Adrenal gland (tissue), 19 donors: ENCODE results near the gene OR6T1. TPM values are rescaled to one million over a fixed set of nuclear protein-coding genes. Genes with fewer than 3 reads are reported as not detected.

Source experiments
- DNase-seq, 7 donors: peaks; one replicate each; pipeline ENCODE4 v3.0.0-alpha.2; 2019 to 2020
- H3K27ac ChIP-seq, 5 donors: fragments of 200-600 bp; sonication (generic) in 4 of 5; 1 replicate in 3 of 5; 2 replicates in 2 of 5; pipeline versions ENCODE4 v1.5.1 to v1.8.0; 2016 to 2020; ENCODE audit warnings: mild to moderate bottlenecking in 1 of 5
- H3K27me3 ChIP-seq: fragments of 200-600 bp; 2 replicates; pipeline ENCODE4 v1.8.0; 2021
- H3K36me3 ChIP-seq, 2 donors: fragments of 200-600 bp; replicated peaks in 1 of 2; 1 replicate in 1 of 2; 2 replicates in 1 of 2; pipeline versions ENCODE4 v1.5.1 to v1.8.0; 2018 to 2022
- H3K4me1 ChIP-seq, 2 donors: fragments of 200-600 bp; replicated peaks in 1 of 2; 1 replicate in 1 of 2; 2 replicates in 1 of 2; pipeline versions ENCODE4 v1.5.1 to v1.8.0; 2018 to 2021
- H3K4me3 ChIP-seq, 4 donors: fragments of 200-600 bp; sonication (generic) in 3 of 4; one replicate each; pipeline ENCODE4 v1.5.1; 2016 to 2018
- H3K9me3 ChIP-seq, 3 donors: fragments of 200-600 bp; sonication (generic) in 1 of 3; replicated peaks in 1 of 3; 1 replicate in 2 of 3; 2 replicates in 1 of 3; pipeline versions ENCODE4 v1.5.1 to v1.8.0; 2016 to 2021
- CTCF ChIP-seq, 6 experiments: fragments of 450-650 bp in 4 of 6; fragments of 200-600 bp in 2 of 6; sonication (generic) in 1 of 6; IDR thresholded peaks; 1 replicate in 5 of 6; 2 replicates in 1 of 6; pipeline versions ENCODE4 v1.5.1 to v1.8.0; 2016 to 2021; ENCODE audit warnings: antibody characterized with exemption in 6 of 6, mild to moderate bottlenecking in 2 of 6, moderate library complexity in 1 of 6
- POLR2A ChIP-seq, 2 donors: fragments of 450-650 bp; IDR thresholded peaks; one replicate each; pipeline ENCODE4 v1.6.1; 2017; ENCODE audit warnings: antibody characterized with exemption in 2 of 2, mild to moderate bottlenecking in 2 of 2, moderate library complexity in 1 of 2
- WGBS, 4 donors: extraction: QIAGEN DNeasy Blood & Tissue Kit in 2 of 4; methylation state at CpG; one replicate each; pipeline versions ENCODE4 v1.1.5 to v1.1.7; 2013 to 2017; 5-methylcytosine and 5-hydroxymethylcytosine counted together
- intact Hi-C, 2 donors: fragments of 100-400 bp; cut with DNase I; formaldehyde crosslinking; loops; one replicate each; pipeline versions ENCODE4 v1.14.1 to v1.15.0; 2022 to 2023
- long read RNA-seq, 10 donors: library from polyadenylated mRNA in 3 of 10; unstranded in 2 of 10; stranded (forward) in 1 of 10; transcript quantifications; one replicate each; pipeline ENCODE4 v2.0.0 and lab custom pipeline, GENCODE V29; 2021 to 2026
- polyA plus RNA-seq, 3 donors: library from polyadenylated mRNA; stranded (reverse); fragments of 200-250 nt in 2 of 3; fragments of 350-450 nt in 1 of 3; fragmentation: Illumina TruSeq in 1 of 3; extraction: RNeasy Lipid Tissue Mini Kit (QIAGEN cat#74804) in 1 of 3; gene quantifications; one replicate each; pipeline ENCODE4 v1.2.3, GENCODE V29; 2013 to 2014
- total RNA-seq, 9 donors: library from RNA; depleted of rRNA in 4 of 9; stranded (reverse); fragments of >200 nt in 4 of 9; fragments of 120-200 nt in 1 of 9; fragmentation: NEBNext Ultra II Directional in 1 of 9; extraction: Animal tissue kit (Norgen Biotek cat#: 25700) in 1 of 9; gene quantifications; one replicate each; pipeline versions ENCODE4 v1.1.0 to v1.2.4, GENCODE V29; 2013 to 2023
- donor health status: healthy with polysubstance abuse.
- donor health status: Bipolar disorder and iron deficiency.
- donor health status: DM: yes; HTN: yes; CAD: no.
- donor health status: DM: no; HTN: no; CAD: no.
- donor health status: DM: no; HTN: no; CAD: no.
- donor health status: DM: yes; HTN: yes; CAD: no.

The OR6T1 gene
- total RNA-seq (not detected), polyA plus RNA-seq (not detected)
- long read RNA-seq, donor 1, result 0 reads
- long read RNA-seq, donor 2, result 0 reads
- long read RNA-seq, donor 3, result 0 reads
- long read RNA-seq, donor 4, result 0 reads
- long read RNA-seq, donor 5, result 0 reads
- long read RNA-seq, donor 6, result 0 reads
- long read RNA-seq, donor 7, result 0 reads
- long read RNA-seq, donor 8, result 0 reads
- long read RNA-seq, donor 9, result 0 reads
- long read RNA-seq, donor 10, result 0 reads

GRCh38 chr11:123943738-123944137, at the start of gene OR6T1:
OR6T1 (minus strand) TSS chr11:123943838; CDS start chr11:123943838, 0 bp downstream.
- H3K4me1 ChIP-seq, result no peaks in the 10 kb centered on the region
- TF ChIP-seq POLR2A (IDR thresholded peaks at IDR 0.05), result no peak
- no peak for TF ChIP-seq CTCF (IDR thresholded peaks at IDR 0.05)
- intact Hi-C loops, result no loop called here
- no peaks in the 10 kb centered on the region for H3K27me3 ChIP-seq
- H3K36me3 ChIP-seq, result no peaks in the 10 kb centered on the region
- no peak within 1 kb of the TSS for H3K27ac ChIP-seq
- no peaks in the 10 kb centered on the region for H3K9me3 ChIP-seq
- DNase-seq, result no peak
- no peak within 1 kb of the TSS for H3K4me3 ChIP-seq
- 79 to 83% (median 81%) methylated on average over 3 of the region's 3 CpGs for WGBS, 4 donors

GRCh38 chr11:123979311-123979710, 35.7 kb upstream of the OR6T1 start:
- TF ChIP-seq POLR2A (IDR thresholded peaks at IDR 0.05) (no peak), CTCF (IDR thresholded peaks at IDR 0.05) (no peak)
- no peak overlapping the region for H3K27ac ChIP-seq

GRCh38 chr11:123977731-123978347, 34.2 kb upstream of the OR6T1 start, which contains the start of gene OR10S1:
OR10S1 (minus strand) TSS chr11:123977781; CDS start chr11:123977664, 117 bp downstream.
- Histone ChIP-seq H3K4me3 (no peak within 1 kb of the TSS), H3K9me3 (peaks cover 0 to 7% (median 0%) of the 10 kb centered on the region in 3 donors), H3K4me1 (no peaks in the 10 kb centered on the region), H3K36me3 (no peaks in the 10 kb centered on the region), H3K27ac (no peak within 1 kb of the TSS), H3K27me3 (no peaks in the 10 kb centered on the region)
- DNase-seq, result no peak
- TF ChIP-seq POLR2A (IDR thresholded peaks at IDR 0.05) (no peak), CTCF (IDR thresholded peaks at IDR 0.05) (no peak)
- intact Hi-C loops, result no loop called here

More at GRCh38 chr11:123979311-123979710, 35.7 kb upstream of the OR6T1 start:
- DNase-seq, result no peak
- Histone ChIP-seq H3K36me3 (no peaks in the 10 kb centered on the region), H3K9me3 (peaks cover 0 to 7% (median 0%) of the 10 kb centered on the region in 3 donors), H3K27me3 (no peaks in the 10 kb centered on the region), H3K4me1 (no peaks in the 10 kb centered on the region), H3K4me3 (no peak overlapping the region)
- intact Hi-C loops, result no loop called here
- 76 to 86% (median 79%) methylated on average over 5 of the region's 5 CpGs; no CpG with 5 or more reads in 1 of the 4 donors for WGBS, 4 donors

- no peak overlapping the region for H3K4me3 ChIP-seq
- no peak overlapping the region for H3K27ac ChIP-seq
- H3K27me3 ChIP-seq, result no peaks in the 10 kb centered on the region
- intact Hi-C loops, result no loop called here
- no peaks in the 10 kb centered on the region for H3K36me3 ChIP-seq
- peaks cover 0 to 7% (median 0%) of the 10 kb centered on the region in 3 donors for H3K9me3 ChIP-seq
- 82 to 88% (median 86%) methylated on average over 18 of the region's 18 CpGs for WGBS, 4 donors
- no peak for DNase-seq
- H3K4me1 ChIP-seq, result no peaks in the 10 kb centered on the region
- TF ChIP-seq CTCF (IDR thresholded peaks at IDR 0.05) (no peak), POLR2A (IDR thresholded peaks at IDR 0.05) (no peak)
Measured at GRCh38 chr11:123976770-123977560, 33.3 kb upstream of the OR6T1 start.
